GM12878 (cell line): ENCODE measurements around the gene CHIT1. TPM values are rescaled to one million over a fixed set of nuclear protein-coding genes. Genes with fewer than 3 reads are reported as not detected.

ENCODE experiments used
- ATAC-seq: fragments of 200-7000 bp; cut with Tn5 transposase; 3 replicates; pipeline ENCODE4 v1.9.1; 2020; ENCODE audit warnings: mild to moderate bottlenecking, moderate library complexity
- BruUV-seq: library from RNA; stranded (reverse); fragments of 400-500 nt; replicated peaks from 2 replicates; lab custom pipeline; 2021; lab: Mats Ljungman, UMichigan
- CTCF ChIA-PET: fragments of 300-600 bp; sonication (Branson Sonifier 250); formaldehyde crosslinking; extraction: SDS; loops from one replicate; lab custom pipeline; 2021; ENCODE audit warnings: inconsistent platforms; lab: Yijun Ruan, JAX
- POLR2A ChIA-PET: fragments of 350-600 bp; formaldehyde crosslinking; extraction: SDS; loops from one replicate; lab custom pipeline; 2021; ENCODE audit warnings: inconsistent platforms; lab: Charles Lee
- RAD21 ChIA-PET: fragments of 300-600 bp; sonication (Branson Sonifier 250); formaldehyde crosslinking; loops from one replicate; lab custom pipeline; 2023; ENCODE audit warnings: antibody characterized with exemption; ENCODE audit not compliant: unreplicated experiment; lab: Charles Lee
- SMC1A ChIA-PET: fragments of 300-600 bp; sonication (Branson Sonifier 250); formaldehyde crosslinking; loops from one replicate; lab custom pipeline; 2023; ENCODE audit not compliant: unreplicated experiment, uncharacterized antibody; lab: Charles Lee
- DNase-seq: peaks from one replicate; pipeline ENCODE4 v3.0.0-alpha.2; 2011; ENCODE audit warnings: low read depth, low spot score
- FAIRE-seq: peaks from 3 replicates; lab custom pipeline; 2011; peaks lifted over from hg19 to GRCh38; lab: Jason Lieb, UNC
- H2AFZ ChIP-seq: 2 replicates; pipeline ENCODE4 v1.6.0; 2011; ENCODE audit warnings: low read depth, low read length, control low read depth; ENCODE audit not compliant: control insufficient read depth
- H3K27ac ChIP-seq: 2 replicates; pipeline ENCODE4 v1.5.1; 2011; ENCODE audit warnings: control low read depth; ENCODE audit not compliant: control insufficient read depth, insufficient read depth
- H3K27me3 ChIP-seq, 2 experiments: replicated peaks in 1 of 2; 2 replicates each; pipeline versions ENCODE4 v1.6.0 to v1.6.1; 2011; ENCODE audit warnings: low read length in 1 of 2; ENCODE audit not compliant: control insufficient read depth in 2 of 2, insufficient read depth in 2 of 2
- H3K36me3 ChIP-seq, 2 experiments: 2 replicates each; pipeline ENCODE4 v1.5.1; 2011; ENCODE audit warnings: low read length in 1 of 2; ENCODE audit not compliant: control insufficient read depth in 2 of 2, insufficient read depth in 2 of 2
- H3K4me1 ChIP-seq: 2 replicates; pipeline ENCODE4 v1.6.1; 2011; ENCODE audit warnings: mild to moderate bottlenecking, low read length, moderate library complexity, mixed read lengths; ENCODE audit not compliant: control insufficient read depth, insufficient read depth
- H3K4me2 ChIP-seq: 2 replicates; pipeline ENCODE4 v1.6.0; 2011; ENCODE audit warnings: control low read depth; ENCODE audit not compliant: control insufficient read depth, insufficient read depth
- H3K4me3 ChIP-seq: fragments of 200-600 bp; sonication (generic); 2 replicates; pipeline ENCODE4 v1.5.1; 2016
- H3K79me2 ChIP-seq: 2 replicates; pipeline ENCODE4 v1.6.0; 2011; ENCODE audit warnings: low read length; ENCODE audit not compliant: control insufficient read depth, insufficient read depth
- H3K9ac ChIP-seq: 2 replicates; pipeline ENCODE4 v1.8.0; 2011; ENCODE audit warnings: low read length, control low read depth, mixed read lengths; ENCODE audit not compliant: control insufficient read depth, insufficient read depth
- H3K9me3 ChIP-seq: replicated peaks from 3 replicates; pipeline ENCODE4 v1.5.1; 2011; ENCODE audit warnings: mild to moderate bottlenecking, low read length; ENCODE audit not compliant: control insufficient read depth, insufficient read depth
- H4K20me1 ChIP-seq: 2 replicates; pipeline ENCODE4 v1.6.0; 2011; ENCODE audit not compliant: control insufficient read depth, insufficient read depth
- CTCF ChIP-seq, 3 experiments: IDR thresholded peaks in 2 of 3; conservative IDR thresholded peaks in 1 of 3; 2 replicates each; pipeline ENCODE4 v1.5.1; 2011; ENCODE audit warnings: low read depth in 3 of 3, low read length in 3 of 3, mild to moderate bottlenecking in 3 of 3, control low read depth in 2 of 3, moderate library complexity in 2 of 3, inconsistent platforms in 1 of 3, mixed read lengths in 1 of 3; ENCODE audit not compliant: control insufficient read depth in 2 of 3, insufficient read depth in 1 of 3; ENCODE audit errors: extremely low read depth in 1 of 3
- FOXM1 ChIP-seq: IDR thresholded peaks from 2 replicates; pipeline ENCODE4 v1.6.1; 2012; ENCODE audit warnings: low read depth, mild to moderate bottlenecking, inconsistent platforms, low read length, moderate library complexity
- MYB ChIP-seq: fragments of 150-350 bp; IDR thresholded peaks from 2 replicates; pipeline ENCODE4 v1.6.1; 2014; ENCODE audit warnings: mild to moderate bottlenecking, low read depth, low read length, borderline replicate concordance
- RAD21 ChIP-seq: IDR thresholded peaks from 2 replicates; pipeline ENCODE4 v1.6.1; 2011; ENCODE audit warnings: mild to moderate bottlenecking, low read depth, low read length, moderate library complexity; ENCODE audit not compliant: insufficient read depth
- SMC3 ChIP-seq: IDR thresholded peaks from 2 replicates; pipeline ENCODE4 v1.6.1; 2011; ENCODE audit warnings: low read length, improper control_type of control experiment, borderline replicate concordance
- WGBS: methylation state at CpG from one replicate; pipeline ENCODE4 v1.1.6; 2016; ENCODE audit warnings: low lambda C conversion rate; ENCODE audit not compliant: insufficient replicate concordance, insufficient coverage; ENCODE audit errors: missing lambda C conversion rate; 5-methylcytosine and 5-hydroxymethylcytosine counted together
- in situ Hi-C: fragments of 300-500 bp; cut with MboI; formaldehyde crosslinking; loops from 9 replicates; pipeline ENCODE4 v1.14.3; 2018; ENCODE audit warnings: mixed read lengths
- intact Hi-C: fragments of 100-400 bp; cut with micrococcal nuclease; formaldehyde crosslinking; loops from one replicate; pipeline ENCODE4 v1.14.2; 2022; ENCODE audit not compliant: unreplicated experiment
- polyA plus RNA-seq, 11 experiments: library from polyadenylated mRNA; depleted of rRNA in 4 of 11; unstranded in 6 of 11; stranded (reverse) in 5 of 11; fragments of >200 nt; fragmentation: Nextera tagmentation in 4 of 11; fragmentation: Illumina TruSeq in 1 of 11; extraction: Ambion mirVana in 4 of 11; extraction: Trizol in 1 of 11; gene quantifications; 1 replicate in 1 of 11; 2 replicates in 10 of 11; pipeline versions ENCODE4 v1.2.1 to v1.2.3, GENCODE V29; 2011 to 2016; ENCODE audit warnings: inconsistent platforms in 2 of 11, missing spikeins in 2 of 11, low read depth in 1 of 11
- total RNA-seq, 4 experiments: library from RNA; depleted of rRNA in 3 of 4; stranded (reverse); fragments of >200 nt in 3 of 4; fragmentation: Illumina TruSeq in 1 of 4; extraction: Trizol in 1 of 4; gene quantifications; 2 replicates each; pipeline versions ENCODE4 v1.2.1 to v1.2.3, GENCODE V29; 2013 to 2021

CHIT1 gene
- total and polyA plus RNA-seq, 10 of the 15 experiments (the other 5 are each of a cell fraction or from before 2014, with no cell fraction given), result 0.02 to 2.1 (median 0.76) TPM

GRCh38 chr1:203166192-203166940 is 63.1 kb downstream of the CHIT1 start:
- Histone ChIP-seq H2AFZ (no peak overlapping the region), H3K4me2 (no peak overlapping the region), H3K27ac (no peak overlapping the region), H3K9me3 (no peaks in the 10 kb centered on the region), H3K4me1 (no peaks in the 10 kb centered on the region), H3K79me2 (no peaks in the 10 kb centered on the region), H3K4me3 (no peak overlapping the region), H3K27me3 (peaks cover 0 to 3% of the 10 kb centered on the region in 2 experiments; a peak in 3 of 4 replicates), H3K9ac (no peak overlapping the region), H3K36me3 (no peaks in the 10 kb centered on the region), H4K20me1 (no peaks in the 10 kb centered on the region)
- ChIA-PET SMC1A (interaction anchor here (0.6 to 2.8 kb wide), 8 partner anchors 22 to 160 kb away, joined by 3 to 35 read pairs (median 3); no protein-coding TSS in a partner anchor), RAD21 (interaction anchor here (0.6 to 4.6 kb wide), 11 partner anchors 10 to 574 kb away, joined by 3 to 61 read pairs (median 6); no protein-coding TSS in a partner anchor), CTCF (interaction anchor here (0.5 to 8.0 kb wide), 20 partner anchors 12 to 536 kb away, joined by 3 to 114 read pairs (median 4); no protein-coding TSS in a partner anchor), POLR2A (interaction anchor here (0.9 kb wide), 1 partner anchor 50 kb away, joined by 4 read pairs; no protein-coding TSS in a partner anchor)
- FAIRE-seq, result no peak
- 10% methylated on average over 14 of the region's 14 CpGs for WGBS
- peak; percentile 95 for ATAC-seq
- no TSS peak for BruUV-seq
- DNase-seq, result no peak
- in situ Hi-C loops, result no loop called here
- TF ChIP-seq MYB (no peak), CTCF (IDR thresholded peaks at IDR 0.05 in 2 of 3, conservative IDR thresholded peaks at IDR 0.05 in 1 of 3; ENCODE audit: control insufficient read depth in 2 of 3, extremely low read depth in 1 of 3, insufficient read depth in 1 of 3, low read depth in 3 of 3, low read length in 3 of 3) (peak; percentile 24 to 60 (median 48); a peak in 3 of 6 replicates), RAD21 (peak; percentile 30; the same call in 1 of the 2 replicates), SMC3 (peak; percentile 64; the same call in 1 of the 2 replicates), FOXM1 (no peak)
- intact Hi-C loops, result loop anchor here (1.0 kb wide), 1 partner anchor 50 kb away; no protein-coding TSS in a partner anchor

Other genes starting within 250 kb of the CHIT1 start
Only the 7 nearest of the 9 such genes appear.
- gene PPFIA4, start 203.2 kb downstream of the CHIT1 start, total RNA-seq (2014; rRNA removed), result 0.54 and 0.79 TPM in 2 replicates
- gene PPFIA4, start 203.2 kb downstream of the CHIT1 start, total RNA-seq (2014; rRNA removed; fragmentation: Illumina TruSeq; extraction: Trizol), result 0.18 and 0.22 TPM in 2 replicates
- 1.1 and 1.5 TPM in 2 replicates for gene PPFIA4, start 203.2 kb downstream of the CHIT1 start, total RNA-seq (2021)
- 14.8 and 19.7 TPM in 2 replicates for gene PPFIA4, start 203.2 kb downstream of the CHIT1 start, polyA plus RNA-seq (2011; rRNA removed)
- 0.34 and 1.1 TPM in 2 replicates for gene PPFIA4, start 203.2 kb downstream of the CHIT1 start, polyA plus RNA-seq (2014; fragmentation: Illumina TruSeq; extraction: Trizol)
- under 1 TPM; 0.02 to 0.11 TPM for gene PPFIA4, start 203.2 kb downstream of the CHIT1 start, polyA plus RNA-seq (2014; fragmentation: Nextera tagmentation; extraction: Ambion mirVana)
- gene PPFIA4, start 203.2 kb downstream of the CHIT1 start, polyA plus RNA-seq (2014; rRNA removed), result 0.74 and 0.88 TPM in 2 replicates
- gene PPFIA4, start 203.2 kb downstream of the CHIT1 start, polyA plus RNA-seq (2016; fragmentation: Nextera tagmentation; extraction: Ambion mirVana), result under 1 TPM in 1 of 2 experiments, not detected in 1; 0.04 TPM
- not detected in 2 replicates for gene MYOG, start 143.7 kb downstream of the CHIT1 start, total RNA-seq (2014; rRNA removed)
- not detected in 2 replicates for gene MYOG, start 143.7 kb downstream of the CHIT1 start, total RNA-seq (2014; rRNA removed; fragmentation: Illumina TruSeq; extraction: Trizol)
- gene MYOG, start 143.7 kb downstream of the CHIT1 start, total RNA-seq (2021), result not detected in 2 replicates
- gene MYOG, start 143.7 kb downstream of the CHIT1 start, polyA plus RNA-seq (2011; rRNA removed), result not detected in 2 replicates
- not detected in 2 replicates for gene MYOG, start 143.7 kb downstream of the CHIT1 start, polyA plus RNA-seq (2014; fragmentation: Illumina TruSeq; extraction: Trizol)
- gene MYOG, start 143.7 kb downstream of the CHIT1 start, polyA plus RNA-seq (2014; fragmentation: Nextera tagmentation; extraction: Ambion mirVana), result not detected
- gene MYOG, start 143.7 kb downstream of the CHIT1 start, polyA plus RNA-seq (2014; rRNA removed), result 0.05 TPM in 1 of 2 replicates, not detected in the other
- not detected for gene MYOG, start 143.7 kb downstream of the CHIT1 start, polyA plus RNA-seq (2016; fragmentation: Nextera tagmentation; extraction: Ambion mirVana)
- gene ADORA1, start 101.9 kb downstream of the CHIT1 start, total RNA-seq (2014; rRNA removed), result not detected in 2 replicates
- gene ADORA1, start 101.9 kb downstream of the CHIT1 start, total RNA-seq (2014; rRNA removed; fragmentation: Illumina TruSeq; extraction: Trizol), result not detected in 2 replicates
- not detected in 2 replicates for gene ADORA1, start 101.9 kb downstream of the CHIT1 start, total RNA-seq (2021)
- gene ADORA1, start 101.9 kb downstream of the CHIT1 start, polyA plus RNA-seq (2011; rRNA removed), result not detected in 2 replicates
- not detected in 2 replicates for gene ADORA1, start 101.9 kb downstream of the CHIT1 start, polyA plus RNA-seq (2014; fragmentation: Illumina TruSeq; extraction: Trizol)
- not detected for gene ADORA1, start 101.9 kb downstream of the CHIT1 start, polyA plus RNA-seq (2014; fragmentation: Nextera tagmentation; extraction: Ambion mirVana)
- not detected in 2 replicates for gene ADORA1, start 101.9 kb downstream of the CHIT1 start, polyA plus RNA-seq (2014; rRNA removed)
- gene ADORA1, start 101.9 kb downstream of the CHIT1 start, polyA plus RNA-seq (2016; fragmentation: Nextera tagmentation; extraction: Ambion mirVana), result not detected
- gene MYBPH, start 53.8 kb downstream of the CHIT1 start, total RNA-seq (2014; rRNA removed), result 0.05 and 0.06 TPM in 2 replicates
- gene MYBPH, start 53.8 kb downstream of the CHIT1 start, total RNA-seq (2014; rRNA removed; fragmentation: Illumina TruSeq; extraction: Trizol), result not detected in 2 replicates
- gene MYBPH, start 53.8 kb downstream of the CHIT1 start, total RNA-seq (2021), result not detected in 2 replicates
- not detected in 2 replicates for gene MYBPH, start 53.8 kb downstream of the CHIT1 start, polyA plus RNA-seq (2011; rRNA removed)
- 0.10 TPM in 1 of 2 replicates, not detected in the other for gene MYBPH, start 53.8 kb downstream of the CHIT1 start, polyA plus RNA-seq (2014; fragmentation: Illumina TruSeq; extraction: Trizol)
- gene MYBPH, start 53.8 kb downstream of the CHIT1 start, polyA plus RNA-seq (2014; fragmentation: Nextera tagmentation; extraction: Ambion mirVana), result not detected
- 0.10 and 0.13 TPM in 2 replicates for gene MYBPH, start 53.8 kb downstream of the CHIT1 start, polyA plus RNA-seq (2014; rRNA removed)
- not detected for gene MYBPH, start 53.8 kb downstream of the CHIT1 start, polyA plus RNA-seq (2016; fragmentation: Nextera tagmentation; extraction: Ambion mirVana)
- 0.34 and 0.38 TPM in 2 replicates for gene CHI3L1, start 43.0 kb downstream of the CHIT1 start, total RNA-seq (2014; rRNA removed)
- gene CHI3L1, start 43.0 kb downstream of the CHIT1 start, total RNA-seq (2014; rRNA removed; fragmentation: Illumina TruSeq; extraction: Trizol), result 0.09 and 0.22 TPM in 2 replicates
- 0.24 and 0.44 TPM in 2 replicates for gene CHI3L1, start 43.0 kb downstream of the CHIT1 start, total RNA-seq (2021)
- 0.29 and 0.77 TPM in 2 replicates for gene CHI3L1, start 43.0 kb downstream of the CHIT1 start, polyA plus RNA-seq (2011; rRNA removed)
- gene CHI3L1, start 43.0 kb downstream of the CHIT1 start, polyA plus RNA-seq (2014; fragmentation: Illumina TruSeq; extraction: Trizol), result 0.19 and 0.21 TPM in 2 replicates
- under 1 TPM; 0.10 to 0.26 TPM for gene CHI3L1, start 43.0 kb downstream of the CHIT1 start, polyA plus RNA-seq (2014; fragmentation: Nextera tagmentation; extraction: Ambion mirVana)
- gene CHI3L1, start 43.0 kb downstream of the CHIT1 start, polyA plus RNA-seq (2014; rRNA removed), result 0.44 and 0.65 TPM in 2 replicates
- 1 to 10 TPM; 1.2 to 1.7 TPM for gene CHI3L1, start 43.0 kb downstream of the CHIT1 start, polyA plus RNA-seq (2016; fragmentation: Nextera tagmentation; extraction: Ambion mirVana)
- 127 and 144 TPM in 2 replicates for gene BTG2, start 75.8 kb upstream of the CHIT1 start, total RNA-seq (2014; rRNA removed)
- 66.4 and 68.1 TPM in 2 replicates for gene BTG2, start 75.8 kb upstream of the CHIT1 start, total RNA-seq (2014; rRNA removed; fragmentation: Illumina TruSeq; extraction: Trizol)
- gene BTG2, start 75.8 kb upstream of the CHIT1 start, total RNA-seq (2021), result 109 TPM in 2 replicates
- 131 and 136 TPM in 2 replicates for gene BTG2, start 75.8 kb upstream of the CHIT1 start, polyA plus RNA-seq (2011; rRNA removed)
- gene BTG2, start 75.8 kb upstream of the CHIT1 start, polyA plus RNA-seq (2014; fragmentation: Illumina TruSeq; extraction: Trizol), result 93.3 and 104 TPM in 2 replicates
- 10 to 100 TPM; 23.3 to 37.2 TPM for gene BTG2, start 75.8 kb upstream of the CHIT1 start, polyA plus RNA-seq (2014; fragmentation: Nextera tagmentation; extraction: Ambion mirVana)
- gene BTG2, start 75.8 kb upstream of the CHIT1 start, polyA plus RNA-seq (2014; rRNA removed), result 160 and 187 TPM in 2 replicates
- gene BTG2, start 75.8 kb upstream of the CHIT1 start, polyA plus RNA-seq (2016; fragmentation: Nextera tagmentation; extraction: Ambion mirVana), result 100 to 1,000 TPM in 1 of 2 experiments, 10 to 100 TPM in 1; 91.0 to 103 TPM
- not detected in 2 replicates for gene FMOD, start 121.4 kb upstream of the CHIT1 start, total RNA-seq (2014; rRNA removed)
- gene FMOD, start 121.4 kb upstream of the CHIT1 start, total RNA-seq (2014; rRNA removed; fragmentation: Illumina TruSeq; extraction: Trizol), result not detected in 2 replicates
- 0.19 and 0.26 TPM in 2 replicates for gene FMOD, start 121.4 kb upstream of the CHIT1 start, total RNA-seq (2021)
- 0.11 and 0.27 TPM in 2 replicates for gene FMOD, start 121.4 kb upstream of the CHIT1 start, polyA plus RNA-seq (2011; rRNA removed)
- gene FMOD, start 121.4 kb upstream of the CHIT1 start, polyA plus RNA-seq (2014; fragmentation: Illumina TruSeq; extraction: Trizol), result 0.03 TPM in 1 of 2 replicates, not detected in the other
- gene FMOD, start 121.4 kb upstream of the CHIT1 start, polyA plus RNA-seq (2014; fragmentation: Nextera tagmentation; extraction: Ambion mirVana), result not detected
- not detected in 2 replicates for gene FMOD, start 121.4 kb upstream of the CHIT1 start, polyA plus RNA-seq (2014; rRNA removed)
- not detected for gene FMOD, start 121.4 kb upstream of the CHIT1 start, polyA plus RNA-seq (2016; fragmentation: Nextera tagmentation; extraction: Ambion mirVana)